Esophagus squamous epithelium (tissue), 5 donors: Measurements from ENCODE around the gene LGMN. TPM values are rescaled to one million over a fixed set of nuclear protein-coding genes. Genes with fewer than 3 reads are reported as not detected.
A peak's percentile ranks its signal among the peaks of the same experiment; 100 is the strongest.

Source experiments
- DNase-seq: peaks from one replicate; lab custom pipeline; 2025; lab: John Stamatoyannopoulos, UW
- H3K27ac ChIP-seq, 4 donors: fragments of 200-600 bp; sonication (generic); one replicate each; pipeline ENCODE4 v1.5.1; 2016 to 2019; ENCODE audit warnings: mild to moderate bottlenecking in 1 of 4
- H3K27me3 ChIP-seq, 4 donors: fragments of 200-600 bp; sonication (generic); 1 replicate in 3 of 4; 2 replicates in 1 of 4; pipeline versions ENCODE4 v1.5.1 to v1.6.0; 2017 to 2021; ENCODE audit warnings: antibody characterized with exemption in 1 of 4
- H3K36me3 ChIP-seq, 3 donors: fragments of 200-600 bp; sonication (generic); one replicate each; pipeline ENCODE4 v1.5.1; 2016 to 2019
- H3K4me1 ChIP-seq, 3 donors: fragments of 200-600 bp; sonication (generic); one replicate each; pipeline ENCODE4 v1.5.1; 2017 to 2019
- H3K4me3 ChIP-seq, 4 donors: fragments of 200-600 bp; sonication (generic); 1 replicate in 3 of 4; 2 replicates in 1 of 4; pipeline ENCODE4 v1.5.1; 2016 to 2019; ENCODE audit warnings: mild to moderate bottlenecking in 2 of 4, moderate library complexity in 1 of 4
- H3K9me3 ChIP-seq, 3 donors: fragments of 200-600 bp; sonication (generic); one replicate each; pipeline ENCODE4 v1.5.1; 2016 to 2019
- POLR2A ChIP-seq, 4 donors: fragments of 450-650 bp; IDR thresholded peaks; one replicate each; pipeline ENCODE4 v1.6.1; 2017; ENCODE audit warnings: antibody characterized with exemption in 4 of 4, mild to moderate bottlenecking in 4 of 4, moderate library complexity in 3 of 4
- WGBS, 2 donors: methylation state at CpG; one replicate each; pipeline ENCODE4 v1.1.5; 2018; 5-methylcytosine and 5-hydroxymethylcytosine counted together
- intact Hi-C: fragments of 100-400 bp; cut with DNase I; formaldehyde crosslinking; loops from one replicate; pipeline ENCODE4 v1.15.0; 2022
- total RNA-seq, 4 donors: library from RNA; depleted of rRNA; stranded (reverse); fragments of >200 nt; gene quantifications; one replicate each; pipeline ENCODE4 v1.1.0, GENCODE V29; 2016
- TF ChIP-seq, protein P1 (sequence below), 6 experiments: fragments of 450-650 bp in 4 of 6; fragments of 200-600 bp in 2 of 6; sonication (generic) in 2 of 6; IDR thresholded peaks; one replicate each; pipeline ENCODE4 v1.5.1; 2016 to 2019; ENCODE audit warnings: antibody characterized with exemption in 6 of 6, mild to moderate bottlenecking in 4 of 6, moderate library complexity in 4 of 6
- donor health status: DM: yes; HTN: yes; CAD: no.

The LGMN gene
- total RNA-seq: 100 to 1,000 TPM in 1 of 4 donors, 10 to 100 TPM in 3; 42.6 to 107 (median 70.8) TPM

DNA sequence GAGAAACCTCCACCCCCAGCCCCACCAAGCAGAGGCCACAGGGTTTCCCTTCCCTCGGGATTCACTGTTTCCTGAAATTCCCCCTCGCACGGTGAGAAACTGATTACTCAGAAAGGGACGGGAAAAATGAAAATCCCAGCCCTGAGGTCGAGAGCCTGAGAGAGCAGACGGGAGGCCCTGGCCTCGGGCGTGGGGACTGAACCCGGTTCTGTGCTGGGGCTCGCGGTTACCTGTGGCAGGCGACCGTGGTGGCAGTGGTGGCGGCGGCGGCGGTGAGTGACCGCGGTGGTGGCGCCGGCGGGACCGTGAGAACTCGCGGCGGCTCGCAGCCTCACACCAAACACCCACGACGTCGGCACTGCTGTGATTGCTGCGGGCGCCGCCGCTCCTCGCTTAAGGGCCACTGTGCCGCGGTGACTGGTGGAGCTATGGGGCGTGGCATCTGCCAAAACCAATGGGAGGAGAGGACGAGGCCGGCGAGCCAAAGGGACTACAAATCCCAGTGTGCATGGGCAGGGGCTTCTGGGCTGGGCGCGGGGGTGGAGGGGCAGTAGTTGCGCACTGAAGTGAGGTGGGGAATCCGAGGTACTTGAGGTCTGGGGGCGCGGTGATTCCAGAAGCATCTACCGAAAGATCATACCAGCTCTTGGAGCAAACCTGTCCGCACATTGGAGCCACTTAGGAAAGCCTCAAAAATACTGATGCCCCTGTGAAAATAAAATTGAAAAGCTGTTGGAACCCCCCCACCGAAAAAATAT is at the start of gene LGMN:
Gene LGMN (minus strand): TSS at position 369 of the 758 bp plus-strand sequence. CDS start 15,841 bp downstream, outside the sequence.
- Histone ChIP-seq H3K9me3 (peaks cover 0 to 3% (median 0%) of the 10 kb centered on the region in 3 donors), H3K27me3 (no peaks in the 10 kb centered on the region), H3K27ac (peak within 1 kb of the TSS; percentile 77 to 92 (median 86)), H3K4me3 (peak within 1 kb of the TSS; percentile 68 to 91 (median 72)), H3K4me1 (peaks cover 0 to 17% (median 10%) of the 10 kb centered on the region in 3 donors), H3K36me3 (no peaks in the 10 kb centered on the region)
- peak; percentile 70 for DNase-seq
- TF ChIP-seq, protein P1, sequence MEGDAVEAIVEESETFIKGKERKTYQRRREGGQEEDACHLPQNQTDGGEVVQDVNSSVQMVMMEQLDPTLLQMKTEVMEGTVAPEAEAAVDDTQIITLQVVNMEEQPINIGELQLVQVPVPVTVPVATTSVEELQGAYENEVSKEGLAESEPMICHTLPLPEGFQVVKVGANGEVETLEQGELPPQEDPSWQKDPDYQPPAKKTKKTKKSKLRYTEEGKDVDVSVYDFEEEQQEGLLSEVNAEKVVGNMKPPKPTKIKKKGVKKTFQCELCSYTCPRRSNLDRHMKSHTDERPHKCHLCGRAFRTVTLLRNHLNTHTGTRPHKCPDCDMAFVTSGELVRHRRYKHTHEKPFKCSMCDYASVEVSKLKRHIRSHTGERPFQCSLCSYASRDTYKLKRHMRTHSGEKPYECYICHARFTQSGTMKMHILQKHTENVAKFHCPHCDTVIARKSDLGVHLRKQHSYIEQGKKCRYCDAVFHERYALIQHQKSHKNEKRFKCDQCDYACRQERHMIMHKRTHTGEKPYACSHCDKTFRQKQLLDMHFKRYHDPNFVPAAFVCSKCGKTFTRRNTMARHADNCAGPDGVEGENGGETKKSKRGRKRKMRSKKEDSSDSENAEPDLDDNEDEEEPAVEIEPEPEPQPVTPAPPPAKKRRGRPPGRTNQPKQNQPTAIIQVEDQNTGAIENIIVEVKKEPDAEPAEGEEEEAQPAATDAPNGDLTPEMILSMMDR (IDR thresholded peaks at IDR 0.05): peak in 1 of 6 experiments; percentile 19
- peak in 2 of 4 donors; percentile 96 to 97 for TF ChIP-seq POLR2A (IDR thresholded peaks at IDR 0.05)
- WGBS, 2 donors: 3 to 12% methylated on average over 10 to 11 of the region's 50 CpGs
- intact Hi-C loops: no loop called here

DNA sequence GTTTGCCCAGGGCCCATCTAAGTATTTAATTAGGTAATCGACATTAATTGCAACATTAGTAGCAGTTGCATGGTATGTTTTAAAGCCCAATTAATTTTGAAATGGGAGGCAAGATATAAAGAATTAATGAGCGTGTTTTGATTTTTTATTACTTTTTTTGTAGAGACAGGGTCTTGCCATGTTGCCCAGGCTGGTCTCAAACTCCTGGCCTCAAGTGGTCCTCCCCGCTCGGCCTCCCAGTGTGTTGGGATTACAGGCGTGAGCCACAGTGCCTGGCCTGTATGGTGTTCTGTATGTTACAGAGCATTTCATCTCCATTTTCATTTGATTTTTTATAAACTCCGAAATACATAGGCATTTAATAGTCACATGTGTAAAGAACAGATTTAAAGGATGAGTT is 46.5 kb upstream of the LGMN start:
- H3K4me3 ChIP-seq: peak overlapping the region; percentile 82 to 99 (median 90)
- intact Hi-C loops: no loop called here
- H3K9me3 ChIP-seq: peaks cover 0 to 4% (median 2%) of the 10 kb centered on the region in 3 donors
- no peaks in the 10 kb centered on the region for H3K27me3 ChIP-seq
- WGBS, 2 donors: 52 to 55% methylated on average over 6 of the region's 6 CpGs
- TF ChIP-seq POLR2A (IDR thresholded peaks at IDR 0.05): no peak
- TF ChIP-seq, protein P1 (IDR thresholded peaks at IDR 0.05): no peak
- peaks cover 7 to 39% (median 17%) of the 10 kb centered on the region in 3 donors for H3K4me1 ChIP-seq
- no peak for DNase-seq
- peaks cover 0 to 29% (median 0%) of the 10 kb centered on the region in 3 donors for H3K36me3 ChIP-seq
- peak overlapping the region; percentile 89 to 97 (median 91) for H3K27ac ChIP-seq

DNA sequence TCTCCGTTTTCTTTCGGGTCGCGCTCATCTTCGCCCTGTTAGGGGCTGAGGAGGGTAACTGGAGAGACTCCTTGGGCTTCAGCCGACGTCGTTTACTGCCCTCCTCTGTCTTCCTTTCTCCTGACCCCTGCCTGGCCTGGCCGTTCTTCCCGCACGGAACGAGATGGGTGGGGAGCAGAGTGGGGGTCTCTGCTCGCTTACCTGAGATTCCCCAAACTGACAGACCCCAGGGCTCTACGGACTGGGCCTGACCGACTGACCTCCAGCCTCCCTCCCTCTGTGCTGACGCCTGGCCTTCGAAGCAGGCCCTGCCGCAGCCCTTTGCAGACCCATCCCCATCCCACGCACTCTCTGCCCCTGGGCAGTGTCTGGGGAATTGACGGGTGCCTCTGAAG is 46.1 kb upstream of the LGMN start:
- Histone ChIP-seq H3K4me3 (peak overlapping the region; percentile 82 to 99 (median 90)), H3K36me3 (peaks cover 0 to 25% (median 0%) of the 10 kb centered on the region in 3 donors), H3K9me3 (peaks cover 0 to 7% (median 6%) of the 10 kb centered on the region in 3 donors), H3K4me1 (peaks cover 7 to 35% (median 17%) of the 10 kb centered on the region in 3 donors), H3K27me3 (no peaks in the 10 kb centered on the region), H3K27ac (peak overlapping the region; percentile 89 to 97 (median 91))
- 0% methylated on average over 12 to 15 of the region's 20 CpGs for WGBS, 2 donors
- DNase-seq: no peak
- intact Hi-C loops: no loop called here
- no peak for TF ChIP-seq POLR2A (IDR thresholded peaks at IDR 0.05)
- TF ChIP-seq, protein P1 (IDR thresholded peaks at IDR 0.05): no peak

DNA sequence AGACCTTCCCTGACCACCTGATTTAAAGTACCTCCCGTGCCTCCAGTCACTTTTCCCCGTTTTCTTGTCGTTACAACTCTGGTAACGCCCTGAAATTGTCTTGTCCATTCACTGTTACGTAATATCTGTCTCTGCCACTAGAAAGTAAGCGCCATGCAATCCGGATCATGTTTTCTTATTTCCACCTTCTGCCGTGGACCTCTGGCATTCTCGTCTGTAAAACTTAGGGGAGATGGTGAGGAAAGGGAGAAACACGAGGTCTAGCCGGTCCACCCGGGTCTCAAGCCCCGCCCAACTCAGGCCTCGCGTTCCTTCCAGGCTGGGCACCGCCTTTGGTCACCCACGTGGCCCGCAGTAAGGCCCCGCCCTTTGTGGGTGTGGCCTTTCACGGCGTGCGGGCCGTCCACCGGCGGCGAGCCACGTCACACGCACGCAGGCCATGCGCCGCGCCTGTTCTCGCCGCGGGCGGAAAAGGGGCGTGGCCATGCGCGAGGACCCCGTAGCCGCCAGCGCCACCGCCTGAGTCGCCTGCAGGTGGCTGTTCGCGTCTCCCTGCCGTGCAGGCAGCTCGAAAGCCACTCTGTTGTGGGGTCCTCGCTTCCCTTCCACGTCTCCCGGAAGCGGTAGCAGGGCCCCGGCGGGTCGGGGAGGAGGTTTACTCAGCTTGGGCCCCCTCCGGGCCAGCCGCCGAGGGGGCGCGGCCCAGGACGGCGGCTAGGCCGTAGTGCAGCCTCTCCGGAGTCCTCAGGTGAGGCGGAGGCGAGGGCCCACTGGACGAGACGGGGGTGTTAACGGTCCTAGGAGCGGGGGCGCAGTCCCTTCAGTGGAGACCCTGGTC is 45.5 kb upstream of the LGMN start, which contains the start of gene GOLGA5:
Gene GOLGA5 (plus strand): TSS at position 597 of the 838 bp plus-strand sequence. CDS start 3,133 bp downstream, outside the sequence.
- H3K4me3 ChIP-seq: peak within 1 kb of the TSS; percentile 82 to 99 (median 90)
- DNase-seq: peak; percentile 89
- H3K27ac ChIP-seq: peak within 1 kb of the TSS; percentile 89 to 97 (median 91)
- H3K27me3 ChIP-seq: no peaks in the 10 kb centered on the region
- H3K9me3 ChIP-seq: peaks cover 0 to 12% (median 7%) of the 10 kb centered on the region in 3 donors
- H3K4me1 ChIP-seq: peaks cover 7 to 33% (median 17%) of the 10 kb centered on the region in 3 donors
- TF ChIP-seq, protein P1 (IDR thresholded peaks at IDR 0.05): peak in 4 of 6 experiments; percentile 5 to 46 (median 34)
- peak in 3 of 4 donors; percentile 36 to 81 (median 69) for TF ChIP-seq POLR2A (IDR thresholded peaks at IDR 0.05)
- H3K36me3 ChIP-seq: peaks cover 0 to 20% (median 0%) of the 10 kb centered on the region in 3 donors
- intact Hi-C loops: no loop called here
- WGBS, 2 donors: 3 to 11% methylated on average over 12 to 14 of the region's 71 CpGs
